Neutrophil (primary cell): ENCODE measurements around the gene PXMP2.
"Not testable (repeated sequence)": the region's sequence is repeated elsewhere in the genome, so short reads cannot be mapped to it uniquely, and the experiment has no call there.

Experiments
- H3K27ac ChIP-seq: fragments of 200-600 bp; sonication (generic); 2 replicates; pipeline ENCODE4 v1.5.1; 2016; ENCODE audit warnings: mild to moderate bottlenecking, moderate library complexity
- H3K27me3 ChIP-seq: fragments of 200-600 bp; sonication (generic); 2 replicates; pipeline ENCODE4 v1.6.0; 2016; ENCODE audit warnings: mild to moderate bottlenecking
- H3K36me3 ChIP-seq: fragments of 200-600 bp; sonication (generic); 2 replicates; pipeline ENCODE4 v1.5.1; 2017
- H3K4me1 ChIP-seq, 2 experiments: fragments of 200-600 bp in 1 of 2; sonication (generic) in 1 of 2; 1 replicate in 1 of 2; 2 replicates in 1 of 2; pipeline versions ENCODE4 v1.5.1 to v1.6.1; 2013 to 2016; ENCODE audit warnings: low read depth in 1 of 2, low read length in 1 of 2, mild to moderate bottlenecking in 1 of 2, moderate library complexity in 1 of 2; ENCODE audit not compliant: control insufficient read depth in 1 of 2, insufficient read depth in 1 of 2
- H3K4me3 ChIP-seq, 2 experiments: fragments of 200-600 bp in 1 of 2; sonication (generic) in 1 of 2; 1 replicate in 1 of 2; 2 replicates in 1 of 2; pipeline ENCODE4 v1.5.1; 2013 to 2016; ENCODE audit warnings: low read depth in 1 of 2, low read length in 1 of 2, mild to moderate bottlenecking in 1 of 2, moderate library complexity in 1 of 2
- H3K9me3 ChIP-seq: fragments of 200-600 bp; sonication (generic); 2 replicates; pipeline ENCODE4 v1.5.1; 2016
- CTCF ChIP-seq: fragments of 200-600 bp; sonication (generic); IDR thresholded peaks from 2 replicates; pipeline ENCODE4 v1.5.1; 2016; ENCODE audit warnings: antibody characterized with exemption

PXMP2 gene

DNA sequence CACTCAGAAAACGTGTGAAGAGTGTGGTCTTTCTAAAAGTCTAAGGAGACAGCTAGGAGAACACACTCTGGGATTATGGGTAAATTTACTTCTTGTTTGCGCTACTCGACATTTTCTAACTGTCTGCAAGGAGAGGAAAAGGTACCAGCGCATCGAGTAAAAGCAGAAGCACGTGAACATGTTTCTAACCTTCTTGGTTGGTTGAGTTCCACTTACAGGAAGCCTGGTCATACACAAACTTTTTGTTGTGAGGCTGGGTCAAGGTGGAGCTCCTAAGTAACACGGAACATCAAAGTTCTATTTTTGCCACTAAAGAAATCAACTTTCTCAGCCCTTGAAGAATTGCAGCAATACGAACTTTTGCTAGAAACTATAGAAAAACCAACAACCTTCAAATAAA, 54.2 kb downstream of the PXMP2 start:
- Histone ChIP-seq H3K9me3 (no peaks in the 10 kb centered on the region), H3K27me3 (no peaks in the 10 kb centered on the region), H3K4me3 (no peak overlapping the region), H3K4me1 (no peaks in the 10 kb centered on the region), H3K36me3 (peaks cover 98% of the 10 kb centered on the region), H3K27ac (no peak overlapping the region)
- TF ChIP-seq CTCF: no peak

DNA sequence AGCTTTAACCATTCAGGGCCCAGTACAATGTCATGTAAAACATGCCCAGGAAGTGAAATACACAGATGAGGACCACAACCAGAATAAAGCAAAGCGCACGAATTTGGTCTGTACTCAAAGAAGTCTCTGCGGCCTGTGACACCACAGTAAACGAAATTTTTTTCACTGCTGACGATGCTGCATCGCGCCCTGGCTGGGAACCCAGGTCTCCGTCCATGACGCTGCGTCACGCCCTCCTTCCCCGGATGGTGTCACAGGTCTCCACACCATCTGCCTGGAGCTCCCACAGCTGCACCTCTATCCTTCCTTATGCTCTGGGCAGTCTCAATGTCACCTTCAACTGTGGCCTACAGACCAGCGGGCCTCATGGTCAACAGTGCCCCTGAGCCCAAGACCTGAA, 56.4 kb downstream of the PXMP2 start:
- Histone ChIP-seq H3K9me3 (no peaks in the 10 kb centered on the region), H3K4me3 (no peak overlapping the region), H3K27me3 (no peaks in the 10 kb centered on the region), H3K4me1 (no peaks in the 10 kb centered on the region), H3K36me3 (peaks cover 98% of the 10 kb centered on the region), H3K27ac (no peak overlapping the region)
- TF ChIP-seq CTCF: no peak

DNA sequence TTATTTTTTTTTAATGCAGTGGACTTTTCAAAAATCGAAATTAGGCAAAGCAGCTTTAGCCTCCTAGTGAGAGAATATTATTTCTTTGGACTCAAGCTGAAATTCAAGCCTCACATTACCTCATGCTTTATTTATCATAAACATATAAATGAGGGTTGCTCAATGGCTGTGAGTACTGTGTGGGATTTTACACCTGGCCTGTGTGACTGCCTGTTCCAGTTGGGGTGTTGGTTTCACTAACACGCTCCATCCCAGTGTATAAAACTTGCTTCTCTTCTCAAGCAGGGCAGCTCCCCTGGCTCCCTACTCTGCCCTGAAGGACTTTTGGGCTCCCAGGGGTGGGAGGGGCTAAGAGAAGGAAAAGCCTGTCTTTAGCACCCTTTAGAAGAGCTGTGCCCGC, 59.2 kb downstream of the PXMP2 start:
- no peak overlapping the region for H3K27ac ChIP-seq
- no peak for TF ChIP-seq CTCF
- H3K27me3 ChIP-seq: no peaks in the 10 kb centered on the region
- H3K9me3 ChIP-seq: no peaks in the 10 kb centered on the region
- H3K4me1 ChIP-seq: no peaks in the 10 kb centered on the region
- H3K4me3 ChIP-seq: no peak overlapping the region
- H3K36me3 ChIP-seq: peaks cover 97% of the 10 kb centered on the region

DNA sequence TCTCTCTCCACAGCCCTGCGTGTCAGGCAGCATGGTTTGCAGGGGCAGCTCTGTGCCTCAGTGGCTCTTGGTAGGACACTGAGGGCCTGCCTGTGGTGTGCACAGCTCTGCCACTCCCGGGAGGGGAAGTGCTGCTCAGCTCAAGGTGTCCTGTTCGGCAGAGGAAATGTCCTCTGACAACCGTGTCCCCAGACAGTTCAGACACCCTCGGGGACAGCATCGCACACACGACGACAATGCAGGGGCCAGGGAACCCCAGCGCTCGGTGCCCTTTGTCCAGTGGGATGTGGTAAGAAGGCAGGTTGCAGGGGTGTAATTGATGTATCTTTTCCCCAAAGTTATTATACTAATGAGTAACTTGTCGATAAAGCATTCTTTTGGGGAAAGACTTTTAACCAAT, 60.0 kb downstream of the PXMP2 start:
- Histone ChIP-seq H3K27me3 (no peaks in the 10 kb centered on the region), H3K36me3 (peaks cover 97% of the 10 kb centered on the region), H3K4me1 (no peaks in the 10 kb centered on the region), H3K9me3 (no peaks in the 10 kb centered on the region), H3K4me3 (no peak overlapping the region), H3K27ac (no peak overlapping the region)
- TF ChIP-seq CTCF: no peak

- Histone ChIP-seq H3K4me3 (no peak overlapping the region), H3K27ac (no peak overlapping the region), H3K4me1 (no peaks in the 10 kb centered on the region), H3K36me3 (peaks cover 96% of the 10 kb centered on the region), H3K9me3 (no peaks in the 10 kb centered on the region), H3K27me3 (no peaks in the 10 kb centered on the region)
- no peak for TF ChIP-seq CTCF
These were observed 60.5 kb downstream of the PXMP2 start for GRCh38 chr12:132747896-132748295.

- Histone ChIP-seq H3K27me3 (no peaks in the 10 kb centered on the region), H3K9me3 (no peaks in the 10 kb centered on the region), H3K27ac (no peak overlapping the region), H3K4me3 (no peak overlapping the region), H3K36me3 (peaks cover 96% of the 10 kb centered on the region), H3K4me1 (no peaks in the 10 kb centered on the region)
- no peak for TF ChIP-seq CTCF
These were observed 60.9 kb downstream of the PXMP2 start for GRCh38 chr12:132748319-132748718.

DNA sequence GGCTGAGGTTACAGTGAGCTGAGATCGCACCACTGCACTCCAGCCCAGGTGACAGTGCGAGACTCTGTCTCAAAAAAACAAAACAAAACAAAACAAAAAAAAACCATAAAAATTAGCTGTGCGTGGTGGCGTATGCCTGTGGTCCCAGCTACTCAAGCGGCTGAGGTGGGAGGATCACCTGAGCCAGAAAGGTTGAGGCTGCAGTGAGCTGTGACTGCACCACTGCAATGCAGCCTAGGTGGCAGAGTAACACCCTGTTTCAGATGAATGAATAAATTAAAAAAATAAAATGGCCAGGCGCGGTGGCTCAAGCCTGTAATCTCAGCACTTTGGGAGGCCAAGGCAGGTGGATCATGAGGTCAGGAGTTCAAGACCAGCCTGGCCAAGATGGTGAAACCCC, 66.3 kb downstream of the PXMP2 start:
- not testable (repeated sequence) for H3K27me3 ChIP-seq, H3K9me3 ChIP-seq
- peaks cover 73% of the 10 kb centered on the region for H3K36me3 ChIP-seq

More for the DNA sequence above, 66.3 kb downstream of the PXMP2 start:
- not testable (repeated sequence) for H3K27ac ChIP-seq, H3K4me3 ChIP-seq, H3K4me1 ChIP-seq
